HCT116 (cell line): ENCODE results near the gene PRKG1. TPM values are rescaled to one million over a fixed set of nuclear protein-coding genes. Genes with fewer than 3 reads are reported as not detected.

Experiments
- ATAC-seq: fragments of 200-7000 bp; cut with Tn5 transposase; 2 replicates; pipeline ENCODE4 v1.9.1; 2020; ENCODE audit warnings: mild to moderate bottlenecking, moderate library complexity
- BruUV-seq: library from RNA; stranded (reverse); fragments of 400-500 nt; replicated peaks from 2 replicates; lab custom pipeline; 2021; lab: Mats Ljungman, UMichigan
- CTCF ChIA-PET: fragments of 300-600 bp; sonication (Branson Sonifier 250); formaldehyde crosslinking; loops from one replicate; lab custom pipeline; 2021; ENCODE audit warnings: antibody characterized with exemption; lab: Charles Lee
- POLR2A ChIA-PET: fragments of 300-600, 350-600 bp; sonication (Branson Sonifier 250); formaldehyde crosslinking; loops from one replicate; lab custom pipeline; 2021; ENCODE audit warnings: antibody characterized with exemption; lab: Charles Lee
- RAD21 ChIA-PET, 2 experiments: fragments of 300-600 bp; sonication (Branson Sonifier 250); formaldehyde crosslinking; loops; one replicate each; lab custom pipeline; 2023; ENCODE audit warnings: low total read pairs in 2 of 2; ENCODE audit not compliant: uncharacterized antibody in 2 of 2, unreplicated experiment in 2 of 2, low non-redundant PET in 1 of 2; lab: Charles Lee
- DNase-seq: peaks from one replicate; pipeline ENCODE4 v3.0.0-alpha.2; 2010; ENCODE audit warnings: low read depth, low spot score
- H2AFZ ChIP-seq: fragments of 200-600 bp; shearing (Covaris generic), sonication (generic); 2 replicates; pipeline ENCODE4 v1.6.1; 2017; ENCODE audit warnings: low read depth, mixed run types, mixed read lengths, antibody characterized with exemption, low read length; ENCODE audit not compliant: poor library complexity, severe bottlenecking
- H3K27ac ChIP-seq: 2 replicates; pipeline ENCODE4 v1.5.1; 2012; ENCODE audit warnings: low read depth, low read length
- H3K27me3 ChIP-seq: fragments of 200-600 bp; sonication (generic); 2 replicates; pipeline ENCODE4 v1.6.1; 2016; ENCODE audit warnings: mixed run types, low read length, mixed read lengths; ENCODE audit not compliant: insufficient read depth
- H3K36me3 ChIP-seq, 2 experiments: fragments of 200-500 bp in 1 of 2; fragments of 200-600 bp in 1 of 2; sonication (Bioruptor generic) in 1 of 2; sonication (generic) in 1 of 2; 2 replicates each; pipeline versions ENCODE4 v1.5.1 to v1.6.1; 2014 to 2016; ENCODE audit warnings: low read length in 2 of 2, inconsistent platforms in 1 of 2, mixed read lengths in 1 of 2, mixed run types in 1 of 2; ENCODE audit not compliant: insufficient read depth in 2 of 2, control insufficient read depth in 1 of 2
- H3K4me1 ChIP-seq, 2 experiments: fragments of 200-600 bp in 1 of 2; sonication (generic) in 1 of 2; 2 replicates each; pipeline versions ENCODE4 v1.5.1 to v1.6.1; 2012 to 2017; ENCODE audit warnings: low read length in 2 of 2, inconsistent platforms in 1 of 2, mild to moderate bottlenecking in 1 of 2, mixed read lengths in 1 of 2, mixed run types in 1 of 2, moderate library complexity in 1 of 2; ENCODE audit not compliant: insufficient read depth in 2 of 2, control insufficient read depth in 1 of 2
- H3K4me2 ChIP-seq: fragments of 200-600 bp; sonication (generic); 2 replicates; pipeline ENCODE4 v1.6.1; 2017; ENCODE audit warnings: mixed run types, low read length, mixed read lengths
- H3K4me3 ChIP-seq, 2 experiments: fragments of 200-600 bp in 1 of 2; sonication (generic) in 1 of 2; replicated peaks in 1 of 2; 2 replicates each; pipeline ENCODE4 v1.5.1; 2011 to 2016; ENCODE audit warnings: low read length in 2 of 2, control low read depth in 1 of 2, low read depth in 1 of 2, mild to moderate bottlenecking in 1 of 2, mixed read lengths in 1 of 2, mixed run types in 1 of 2
- H3K79me2 ChIP-seq: fragments of 200-600 bp; sonication (generic); 2 replicates; pipeline ENCODE4 v1.6.1; 2017; ENCODE audit warnings: mild to moderate bottlenecking, mixed run types, low read length, moderate library complexity, mixed read lengths; ENCODE audit not compliant: insufficient read depth
- H3K9ac ChIP-seq: fragments of 200-600 bp; sonication (generic); 2 replicates; pipeline ENCODE4 v1.6.1; 2016; ENCODE audit warnings: low read length, mixed read lengths
- H3K9me2 ChIP-seq: fragments of 200-600 bp; sonication (generic), shearing (Covaris generic); 2 replicates; pipeline ENCODE4 v1.6.1; 2017; ENCODE audit warnings: mixed run types, mild to moderate bottlenecking, moderate library complexity; ENCODE audit not compliant: insufficient read depth
- H3K9me3 ChIP-seq, 2 experiments: fragments of 200-500 bp in 1 of 2; fragments of 200-600 bp in 1 of 2; sonication (Bioruptor generic) in 1 of 2; sonication (generic) in 1 of 2; 2 replicates each; pipeline ENCODE4 v1.6.1; 2014 to 2017; ENCODE audit warnings: low read length in 2 of 2, mixed read lengths in 2 of 2, inconsistent platforms in 1 of 2, low read depth in 1 of 2, mild to moderate bottlenecking in 1 of 2, mixed run types in 1 of 2, moderate library complexity in 1 of 2; ENCODE audit not compliant: control insufficient read depth in 1 of 2, insufficient read depth in 1 of 2
- H4K20me1 ChIP-seq: fragments of 200-600 bp; sonication (generic), shearing (Covaris generic); 2 replicates; pipeline ENCODE4 v1.6.1; 2017; ENCODE audit warnings: mixed run types, mild to moderate bottlenecking, moderate library complexity; ENCODE audit not compliant: insufficient read depth
- ATF3 ChIP-seq: IDR thresholded peaks from 2 replicates; pipeline ENCODE4 v1.6.1; 2012
- EZH2 ChIP-seq: fragments of 200-600 bp; sonication (generic); IDR thresholded peaks from 2 replicates; pipeline ENCODE4 v1.6.1; 2017; ENCODE audit warnings: antibody characterized with exemption, mixed run types
- POLR2A ChIP-seq: IDR thresholded peaks from 2 replicates; pipeline ENCODE4 v1.7.0; 2011; ENCODE audit warnings: borderline replicate concordance; ENCODE audit not compliant: insufficient read depth, insufficient read length; ENCODE audit errors: extremely low read depth
- SRF ChIP-seq: IDR thresholded peaks from 2 replicates; pipeline ENCODE4 v1.6.1; 2012; ENCODE audit warnings: low read depth
- intact Hi-C: fragments of 100-400 bp; cut with micrococcal nuclease; formaldehyde crosslinking; loops from 2 replicates; pipeline ENCODE4 v1.10.0; 2022
- total RNA-seq: library from RNA; stranded (reverse); gene quantifications from one replicate; pipeline ENCODE4 v1.2.1, GENCODE V29; 2021; ENCODE audit not compliant: unreplicated experiment

Gene PRKG1
- total RNA-seq, 1 experiment from 2014 or later = 1.4 TPM

GRCh38 chr10:51087114-51087513 lies 12.8 kb downstream of the PRKG1 start:
- no peak overlapping the region for H3K27ac ChIP-seq
- ATAC-seq (no peak), DNase-seq (no peak)
- POLR2A ChIA-PET = no interaction called here
- BruUV-seq = no TSS peak
- no peaks in the 10 kb centered on the region for H3K9me2 ChIP-seq
- H3K79me2 ChIP-seq = no peaks in the 10 kb centered on the region
- H4K20me1 ChIP-seq = no peaks in the 10 kb centered on the region
- H3K9ac ChIP-seq = no peak overlapping the region
- CTCF ChIA-PET = no interaction called here
- H2AFZ ChIP-seq = no peak overlapping the region
- no peak overlapping the region for H3K4me2 ChIP-seq
- H3K4me1 ChIP-seq = no peaks in the 10 kb centered on the region
- no peaks in the 10 kb centered on the region for H3K9me3 ChIP-seq
- H3K27me3 ChIP-seq = peaks cover 8% of the 10 kb centered on the region; the same call in 1 of the 2 replicates
- RAD21 ChIA-PET = no interaction called here
- no peak overlapping the region for H3K4me3 ChIP-seq
- no peaks in the 10 kb centered on the region for H3K36me3 ChIP-seq
- intact Hi-C loops = no loop called here
- TF ChIP-seq ATF3 = no peak
- no peak for TF ChIP-seq POLR2A

GRCh38 chr10:51090190-51090589 lies 15.9 kb downstream of the PRKG1 start:
- DNase-seq = no peak
- H3K4me3 ChIP-seq = no peak overlapping the region
- H3K4me1 ChIP-seq = no peaks in the 10 kb centered on the region
- BruUV-seq = no TSS peak
- H4K20me1 ChIP-seq = no peaks in the 10 kb centered on the region
- CTCF ChIA-PET = no interaction called here
- H3K79me2 ChIP-seq = no peaks in the 10 kb centered on the region
- H3K9me3 ChIP-seq = no peaks in the 10 kb centered on the region
- TF ChIP-seq POLR2A (no peak), SRF (no peak), EZH2 (no peak)
- POLR2A ChIA-PET = no interaction called here
- H3K9ac ChIP-seq = no peak overlapping the region
- H3K9me2 ChIP-seq = no peaks in the 10 kb centered on the region
- H3K27me3 ChIP-seq = peaks cover 5% of the 10 kb centered on the region; the same call in 1 of the 2 replicates
- no peak for ATAC-seq
- intact Hi-C loops = no loop called here
- no peak overlapping the region for H3K27ac ChIP-seq
- RAD21 ChIA-PET = no interaction called here
- H2AFZ ChIP-seq = no peak overlapping the region
- H3K4me2 ChIP-seq = no peak overlapping the region
- no peaks in the 10 kb centered on the region for H3K36me3 ChIP-seq
